ENCODE measurements around the gene EVI5.
"Not testable (repeated sequence)": the region's sequence is repeated elsewhere in the genome, so short reads cannot be mapped to it uniquely, and the experiment has no call there.

DNA sequence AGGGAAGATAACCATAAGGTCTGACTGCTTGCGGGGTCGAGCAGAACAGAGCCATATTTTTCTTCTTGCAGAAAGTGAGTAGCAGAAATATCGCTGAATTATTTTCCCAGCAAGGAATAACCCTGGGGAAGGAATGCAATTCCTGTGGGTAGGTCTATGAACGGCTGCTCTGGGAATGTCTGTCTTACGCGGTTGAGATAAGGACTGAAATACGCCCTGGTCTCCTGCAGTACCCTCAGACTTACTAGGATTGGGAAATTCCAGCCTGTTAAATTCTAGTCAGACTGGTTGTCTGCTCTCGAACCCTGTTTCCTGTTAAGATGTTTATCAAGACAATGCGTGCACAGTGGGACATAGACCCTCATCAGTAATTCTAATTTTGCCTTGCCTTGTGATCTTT is 61.2 kb downstream of the EVI5 start:
- TF ChIP-seq, protein P1, sequence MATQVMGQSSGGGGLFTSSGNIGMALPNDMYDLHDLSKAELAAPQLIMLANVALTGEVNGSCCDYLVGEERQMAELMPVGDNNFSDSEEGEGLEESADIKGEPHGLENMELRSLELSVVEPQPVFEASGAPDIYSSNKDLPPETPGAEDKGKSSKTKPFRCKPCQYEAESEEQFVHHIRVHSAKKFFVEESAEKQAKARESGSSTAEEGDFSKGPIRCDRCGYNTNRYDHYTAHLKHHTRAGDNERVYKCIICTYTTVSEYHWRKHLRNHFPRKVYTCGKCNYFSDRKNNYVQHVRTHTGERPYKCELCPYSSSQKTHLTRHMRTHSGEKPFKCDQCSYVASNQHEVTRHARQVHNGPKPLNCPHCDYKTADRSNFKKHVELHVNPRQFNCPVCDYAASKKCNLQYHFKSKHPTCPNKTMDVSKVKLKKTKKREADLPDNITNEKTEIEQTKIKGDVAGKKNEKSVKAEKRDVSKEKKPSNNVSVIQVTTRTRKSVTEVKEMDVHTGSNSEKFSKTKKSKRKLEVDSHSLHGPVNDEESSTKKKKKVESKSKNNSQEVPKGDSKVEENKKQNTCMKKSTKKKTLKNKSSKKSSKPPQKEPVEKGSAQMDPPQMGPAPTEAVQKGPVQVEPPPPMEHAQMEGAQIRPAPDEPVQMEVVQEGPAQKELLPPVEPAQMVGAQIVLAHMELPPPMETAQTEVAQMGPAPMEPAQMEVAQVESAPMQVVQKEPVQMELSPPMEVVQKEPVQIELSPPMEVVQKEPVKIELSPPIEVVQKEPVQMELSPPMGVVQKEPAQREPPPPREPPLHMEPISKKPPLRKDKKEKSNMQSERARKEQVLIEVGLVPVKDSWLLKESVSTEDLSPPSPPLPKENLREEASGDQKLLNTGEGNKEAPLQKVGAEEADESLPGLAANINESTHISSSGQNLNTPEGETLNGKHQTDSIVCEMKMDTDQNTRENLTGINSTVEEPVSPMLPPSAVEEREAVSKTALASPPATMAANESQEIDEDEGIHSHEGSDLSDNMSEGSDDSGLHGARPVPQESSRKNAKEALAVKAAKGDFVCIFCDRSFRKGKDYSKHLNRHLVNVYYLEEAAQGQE (IDR thresholded peaks at IDR 0.05; ENCODE audit: low read depth, low read length) = not testable (repeated sequence)
- not testable (repeated sequence) for TF ChIP-seq MTA3 (IDR thresholded peaks at IDR 0.05; ENCODE audit: borderline replicate concordance, low read length); EP300 (IDR thresholded peaks at IDR 0.05; ENCODE audit: borderline replicate concordance in 1 of 2, control insufficient read depth in 1 of 2, low read depth in 2 of 2, low read length in 2 of 2); KDM1A (IDR thresholded peaks at IDR 0.05; ENCODE audit: borderline replicate concordance); CHD2 (IDR thresholded peaks at IDR 0.05; ENCODE audit: borderline replicate concordance, low read depth, low read length); CREM (IDR thresholded peaks at IDR 0.05; ENCODE audit: low read depth); JUND (IDR thresholded peaks at IDR 0.05; ENCODE audit: low read depth, low read length); GABPA (IDR thresholded peaks at IDR 0.05; ENCODE audit: low read depth)
- TF ChIP-seq, protein P2, sequence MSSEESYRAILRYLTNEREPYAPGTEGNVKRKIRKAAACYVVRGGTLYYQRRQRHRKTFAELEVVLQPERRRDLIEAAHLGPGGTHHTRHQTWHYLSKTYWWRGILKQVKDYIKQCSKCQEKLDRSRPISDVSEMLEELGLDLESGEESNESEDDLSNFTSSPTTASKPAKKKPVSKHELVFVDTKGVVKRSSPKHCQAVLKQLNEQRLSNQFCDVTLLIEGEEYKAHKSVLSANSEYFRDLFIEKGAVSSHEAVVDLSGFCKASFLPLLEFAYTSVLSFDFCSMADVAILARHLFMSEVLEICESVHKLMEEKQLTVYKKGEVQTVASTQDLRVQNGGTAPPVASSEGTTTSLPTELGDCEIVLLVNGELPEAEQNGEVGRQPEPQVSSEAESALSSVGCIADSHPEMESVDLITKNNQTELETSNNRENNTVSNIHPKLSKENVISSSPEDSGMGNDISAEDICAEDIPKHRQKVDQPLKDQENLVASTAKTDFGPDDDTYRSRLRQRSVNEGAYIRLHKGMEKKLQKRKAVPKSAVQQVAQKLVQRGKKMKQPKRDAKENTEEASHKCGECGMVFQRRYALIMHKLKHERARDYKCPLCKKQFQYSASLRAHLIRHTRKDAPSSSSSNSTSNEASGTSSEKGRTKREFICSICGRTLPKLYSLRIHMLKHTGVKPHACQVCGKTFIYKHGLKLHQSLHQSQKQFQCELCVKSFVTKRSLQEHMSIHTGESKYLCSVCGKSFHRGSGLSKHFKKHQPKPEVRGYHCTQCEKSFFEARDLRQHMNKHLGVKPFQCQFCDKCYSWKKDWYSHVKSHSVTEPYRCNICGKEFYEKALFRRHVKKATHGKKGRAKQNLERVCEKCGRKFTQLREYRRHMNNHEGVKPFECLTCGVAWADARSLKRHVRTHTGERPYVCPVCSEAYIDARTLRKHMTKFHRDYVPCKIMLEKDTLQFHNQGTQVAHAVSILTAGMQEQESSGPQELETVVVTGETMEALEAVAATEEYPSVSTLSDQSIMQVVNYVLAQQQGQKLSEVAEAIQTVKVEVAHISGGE (CRISPR knock-in tag; IDR thresholded peaks at IDR 0.05) = not testable (repeated sequence)
- TF ChIP-seq, protein P3, sequence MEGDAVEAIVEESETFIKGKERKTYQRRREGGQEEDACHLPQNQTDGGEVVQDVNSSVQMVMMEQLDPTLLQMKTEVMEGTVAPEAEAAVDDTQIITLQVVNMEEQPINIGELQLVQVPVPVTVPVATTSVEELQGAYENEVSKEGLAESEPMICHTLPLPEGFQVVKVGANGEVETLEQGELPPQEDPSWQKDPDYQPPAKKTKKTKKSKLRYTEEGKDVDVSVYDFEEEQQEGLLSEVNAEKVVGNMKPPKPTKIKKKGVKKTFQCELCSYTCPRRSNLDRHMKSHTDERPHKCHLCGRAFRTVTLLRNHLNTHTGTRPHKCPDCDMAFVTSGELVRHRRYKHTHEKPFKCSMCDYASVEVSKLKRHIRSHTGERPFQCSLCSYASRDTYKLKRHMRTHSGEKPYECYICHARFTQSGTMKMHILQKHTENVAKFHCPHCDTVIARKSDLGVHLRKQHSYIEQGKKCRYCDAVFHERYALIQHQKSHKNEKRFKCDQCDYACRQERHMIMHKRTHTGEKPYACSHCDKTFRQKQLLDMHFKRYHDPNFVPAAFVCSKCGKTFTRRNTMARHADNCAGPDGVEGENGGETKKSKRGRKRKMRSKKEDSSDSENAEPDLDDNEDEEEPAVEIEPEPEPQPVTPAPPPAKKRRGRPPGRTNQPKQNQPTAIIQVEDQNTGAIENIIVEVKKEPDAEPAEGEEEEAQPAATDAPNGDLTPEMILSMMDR (IDR thresholded peaks at IDR 0.05 in 2 of 3, conservative IDR thresholded peaks at IDR 0.05 in 1 of 3; ENCODE audit: control insufficient read depth in 2 of 3, extremely low read depth in 1 of 3, insufficient read depth in 1 of 3, low read depth in 3 of 3, low read length in 3 of 3) = not testable (repeated sequence)
